Tibial nerve (tissue), 4 donors: ENCODE data around the gene NUCB2. TPM values are rescaled to one million over a fixed set of nuclear protein-coding genes. Genes with fewer than 3 reads are reported as not detected.

Experiments used
- DNase-seq, 2 donors: peaks; one replicate each; pipeline ENCODE4 v3.0.0-alpha.2; 2019; ENCODE audit warnings: low spot score in 2 of 2
- H3K27ac ChIP-seq, 4 donors: fragments of 200-600 bp; sonication (generic) in 3 of 4; one replicate each; pipeline ENCODE4 v1.5.1; 2017 to 2019; ENCODE audit warnings: mild to moderate bottlenecking in 1 of 4
- H3K27me3 ChIP-seq, 2 donors: fragments of 200-600 bp; sonication (generic) in 1 of 2; one replicate each; pipeline versions ENCODE4 v1.5.1 to v1.6.0; 2017 to 2019
- H3K36me3 ChIP-seq, 3 donors: fragments of 200-600 bp; sonication (generic); one replicate each; pipeline ENCODE4 v1.5.1; 2018 to 2019
- H3K4me1 ChIP-seq, 4 donors: fragments of 200-600 bp; sonication (generic) in 3 of 4; one replicate each; pipeline ENCODE4 v1.5.1; 2017 to 2019
- H3K4me3 ChIP-seq, 4 donors: fragments of 200-600 bp; sonication (generic) in 3 of 4; one replicate each; pipeline ENCODE4 v1.5.1; 2017 to 2019; ENCODE audit warnings: mild to moderate bottlenecking in 1 of 4, moderate library complexity in 1 of 4
- H3K9me3 ChIP-seq, 4 donors: fragments of 200-600 bp; sonication (generic) in 3 of 4; one replicate each; pipeline ENCODE4 v1.5.1; 2017 to 2019
- CTCF ChIP-seq, 5 experiments: fragments of 200-600 bp in 3 of 5; fragments of 450-650 bp in 2 of 5; sonication (generic) in 3 of 5; IDR thresholded peaks; one replicate each; pipeline ENCODE4 v1.5.1; 2016 to 2019; ENCODE audit warnings: antibody characterized with exemption in 5 of 5, mild to moderate bottlenecking in 3 of 5, moderate library complexity in 2 of 5
- EP300 ChIP-seq, 2 donors: sonication (generic); formaldehyde crosslinking; IDR thresholded peaks; one replicate each; pipeline ENCODE4 v1.6.1; 2017; ENCODE audit warnings: antibody characterized with exemption in 2 of 2, mild to moderate bottlenecking in 1 of 2
- POLR2A ChIP-seq, 2 donors: fragments of 450-650 bp; IDR thresholded peaks; one replicate each; pipeline ENCODE4 v1.6.1; 2017; ENCODE audit warnings: antibody characterized with exemption in 2 of 2, mild to moderate bottlenecking in 2 of 2, moderate library complexity in 2 of 2
- WGBS, 2 donors: methylation state at CpG; one replicate each; pipeline ENCODE4 v1.1.5; 2018; 5-methylcytosine and 5-hydroxymethylcytosine counted together
- total RNA-seq, 4 donors: library from RNA; depleted of rRNA; stranded (reverse); fragments of >200 nt; gene quantifications; one replicate each; pipeline ENCODE4 v1.1.0, GENCODE V29; 2016

NUCB2 gene
- total RNA-seq, 4 donors from 2014 or later: 29.1 to 45.4 (median 36.0) TPM

- no peak for DNase-seq
- Histone ChIP-seq H3K9me3 (no peaks in the 10 kb centered on the region), H3K27me3 (no peaks in the 10 kb centered on the region), H3K36me3 (peaks cover 0 to 72% (median 0%) of the 10 kb centered on the region in 3 donors), H3K4me3 (no peak overlapping the region), H3K4me1 (no peaks in the 10 kb centered on the region), H3K27ac (no peak overlapping the region)
- TF ChIP-seq EP300 (IDR thresholded peaks at IDR 0.05) (no peak), CTCF (IDR thresholded peaks at IDR 0.05) (no peak), POLR2A (IDR thresholded peaks at IDR 0.05) (no peak)
- WGBS, 2 donors: 29 to 40% methylated on average over 1 of the region's 1 CpG
Observed at GRCh38 chr11:17314232-17314547, 37.7 kb downstream of the NUCB2 start.

GRCh38 chr11:17314904-17315426, 38.4 kb downstream of the NUCB2 start:
- no peaks in the 10 kb centered on the region for H3K4me1 ChIP-seq
- H3K9me3 ChIP-seq: no peaks in the 10 kb centered on the region
- TF ChIP-seq CTCF (IDR thresholded peaks at IDR 0.05) (no peak), EP300 (IDR thresholded peaks at IDR 0.05) (no peak), POLR2A (IDR thresholded peaks at IDR 0.05) (no peak)
- H3K4me3 ChIP-seq: no peak overlapping the region
- no peak for DNase-seq
- H3K36me3 ChIP-seq: peaks cover 0 to 72% (median 0%) of the 10 kb centered on the region in 3 donors
- no peak overlapping the region for H3K27ac ChIP-seq
- H3K27me3 ChIP-seq: no peaks in the 10 kb centered on the region
- 78 to 82% methylated on average over 1 of the region's 1 CpG for WGBS, 2 donors

GRCh38 chr11:17328871-17329494, 52.4 kb downstream of the NUCB2 start:
- H3K27me3 ChIP-seq: no peaks in the 10 kb centered on the region
- 96 to 99% methylated on average over 5 of the region's 5 CpGs for WGBS, 2 donors
- no peak overlapping the region for H3K27ac ChIP-seq
- H3K9me3 ChIP-seq: no peaks in the 10 kb centered on the region
- TF ChIP-seq CTCF (IDR thresholded peaks at IDR 0.05): no peak
- no peak overlapping the region for H3K4me3 ChIP-seq
- DNase-seq: no peak
- H3K36me3 ChIP-seq: peaks cover 0 to 51% (median 0%) of the 10 kb centered on the region in 3 donors
- H3K4me1 ChIP-seq: no peaks in the 10 kb centered on the region

- Histone ChIP-seq H3K36me3 (peaks cover 0 to 59% (median 0%) of the 10 kb centered on the region in 3 donors), H3K27me3 (no peaks in the 10 kb centered on the region), H3K4me1 (no peaks in the 10 kb centered on the region), H3K27ac (no peak overlapping the region), H3K9me3 (no peaks in the 10 kb centered on the region), H3K4me3 (no peak overlapping the region)
- 74 to 80% methylated on average over 2 of the region's 2 CpGs for WGBS, 2 donors
- TF ChIP-seq CTCF (IDR thresholded peaks at IDR 0.05) (no peak), POLR2A (IDR thresholded peaks at IDR 0.05) (no peak), EP300 (IDR thresholded peaks at IDR 0.05) (no peak)
- DNase-seq: no peak
Observed at GRCh38 chr11:17331669-17332068, 55.1 kb downstream of the NUCB2 start.

- H3K9me3 ChIP-seq: no peaks in the 10 kb centered on the region
- H3K4me1 ChIP-seq: no peaks in the 10 kb centered on the region
- 50 to 62% methylated on average over 4 of the region's 4 CpGs for WGBS, 2 donors
- H3K27me3 ChIP-seq: no peaks in the 10 kb centered on the region
- H3K36me3 ChIP-seq: peaks cover 0 to 47% (median 0%) of the 10 kb centered on the region in 3 donors
- TF ChIP-seq POLR2A (IDR thresholded peaks at IDR 0.05) (no peak), EP300 (IDR thresholded peaks at IDR 0.05) (no peak), CTCF (IDR thresholded peaks at IDR 0.05) (no peak)
- DNase-seq: no peak
- no peak overlapping the region for H3K4me3 ChIP-seq
- H3K27ac ChIP-seq: no peak overlapping the region
Observed at GRCh38 chr11:17333799-17334586, 57.5 kb downstream of the NUCB2 start.
